ENCODE measurements around the gene FRMD6. TPM values are rescaled to one million over a fixed set of nuclear protein-coding genes. Genes with fewer than 3 reads are reported as not detected.
A peak's percentile ranks its signal among the peaks of the same experiment; 100 is the strongest.
"Not testable (repeated sequence)": the region's sequence is repeated elsewhere in the genome, so short reads cannot be mapped to it uniquely, and the experiment has no call there.

FRMD6 gene
- total RNA-seq, 6 experiments from 2014 or later = 379 to 565 (median 420) TPM

GRCh38 chr14:51626788-51627187, 24.9 kb upstream of the FRMD6 start:
- H3K4me1 Mint-ChIP-seq (ENCODE audit: low read depth) = peaks cover 50% of the 10 kb centered on the region
- H3K9me3 Mint-ChIP-seq = no peaks in the 10 kb centered on the region
- H3K4me3 Mint-ChIP-seq = peak overlapping the region; percentile 57
- H3K27ac Mint-ChIP-seq = peak overlapping the region; percentile 72
- DNase-seq = no peak
- no peaks in the 10 kb centered on the region for H3K27me3 Mint-ChIP-seq (ENCODE audit: insufficient read depth)
- no peak for TF ChIP-seq CTCF (IDR thresholded peaks at IDR 0.05)
- H3K36me3 Mint-ChIP-seq (ENCODE audit: low read depth) = peaks cover 33% of the 10 kb centered on the region

- H3K36me3 Mint-ChIP-seq (ENCODE audit: low read depth) = peaks cover 38% of the 10 kb centered on the region
- H3K27ac Mint-ChIP-seq = peak overlapping the region; percentile 72
- H3K4me1 Mint-ChIP-seq (ENCODE audit: low read depth) = peaks cover 48% of the 10 kb centered on the region
- TF ChIP-seq CTCF (IDR thresholded peaks at IDR 0.05) = no peak
- no peaks in the 10 kb centered on the region for H3K27me3 Mint-ChIP-seq (ENCODE audit: insufficient read depth)
- peak overlapping the region; percentile 57 for H3K4me3 Mint-ChIP-seq
- no peak for DNase-seq
- H3K9me3 Mint-ChIP-seq = no peaks in the 10 kb centered on the region
These were observed 24.4 kb upstream of the FRMD6 start for GRCh38 chr14:51627313-51627712.

- no peak for DNase-seq
- Mint-ChIP-seq H3K4me3 (no peak overlapping the region), H3K27ac (no peak overlapping the region), H3K4me1 (ENCODE audit: low read depth) (peaks cover 38% of the 10 kb centered on the region), H3K27me3 (ENCODE audit: insufficient read depth) (no peaks in the 10 kb centered on the region), H3K9me3 (no peaks in the 10 kb centered on the region), H3K36me3 (ENCODE audit: low read depth) (peaks cover 32% of the 10 kb centered on the region)
- TF ChIP-seq CTCF (IDR thresholded peaks at IDR 0.05) = no peak
These were observed 23.5 kb upstream of the FRMD6 start for GRCh38 chr14:51628238-51628637.

- Mint-ChIP-seq H3K9me3 (no peaks in the 10 kb centered on the region), H3K27ac (no peak overlapping the region), H3K4me3 (no peak overlapping the region), H3K4me1 (ENCODE audit: low read depth) (peaks cover 29% of the 10 kb centered on the region), H3K36me3 (ENCODE audit: low read depth) (peaks cover 19% of the 10 kb centered on the region), H3K27me3 (ENCODE audit: insufficient read depth) (no peaks in the 10 kb centered on the region)
- no peak for TF ChIP-seq CTCF (IDR thresholded peaks at IDR 0.05)
- no peak for DNase-seq
These were observed 20.7 kb upstream of the FRMD6 start for GRCh38 chr14:51630987-51631386.

GRCh38 chr14:51633298-51633697, 18.4 kb upstream of the FRMD6 start:
- not testable (repeated sequence) for DNase-seq; H3K4me3 Mint-ChIP-seq; H3K9me3 Mint-ChIP-seq; H3K27me3 Mint-ChIP-seq (ENCODE audit: insufficient read depth); H3K27ac Mint-ChIP-seq
- peaks cover 29% of the 10 kb centered on the region for H3K36me3 Mint-ChIP-seq (ENCODE audit: low read depth)
- peaks cover 29% of the 10 kb centered on the region for H3K4me1 Mint-ChIP-seq (ENCODE audit: low read depth)

- Mint-ChIP-seq H3K9me3 (no peaks in the 10 kb centered on the region), H3K27ac (peak overlapping the region; percentile 42), H3K4me3 (0 out of 2 replicates have a peak overlapping the region, but pooled peaks have one; percentile 53), H3K36me3 (ENCODE audit: low read depth) (peaks cover 27% of the 10 kb centered on the region), H3K4me1 (ENCODE audit: low read depth) (peaks cover 50% of the 10 kb centered on the region), H3K27me3 (ENCODE audit: insufficient read depth) (no peaks in the 10 kb centered on the region)
- no peak for DNase-seq
- no peak for TF ChIP-seq CTCF (IDR thresholded peaks at IDR 0.05)
These were observed 15.6 kb upstream of the FRMD6 start for GRCh38 chr14:51636109-51636508.
